Body of pancreas (tissue), 4 donors: ENCODE results near the gene MOB4.

Source experiments
- POLR2A ChIP-seq, 3 donors: fragments of 450-650 bp; IDR thresholded peaks; one replicate each; pipeline ENCODE4 v1.6.1; 2016; ENCODE audit warnings: antibody characterized with exemption in 3 of 3, mild to moderate bottlenecking in 2 of 3
- TF ChIP-seq, protein P1 (sequence below), 7 experiments: fragments of 450-650 bp in 4 of 7; fragments of 200-600 bp in 3 of 7; sonication (generic) in 3 of 7; IDR thresholded peaks; one replicate each; pipeline ENCODE4 v1.5.1; 2016 to 2019; ENCODE audit warnings: antibody characterized with exemption in 7 of 7

DNA sequence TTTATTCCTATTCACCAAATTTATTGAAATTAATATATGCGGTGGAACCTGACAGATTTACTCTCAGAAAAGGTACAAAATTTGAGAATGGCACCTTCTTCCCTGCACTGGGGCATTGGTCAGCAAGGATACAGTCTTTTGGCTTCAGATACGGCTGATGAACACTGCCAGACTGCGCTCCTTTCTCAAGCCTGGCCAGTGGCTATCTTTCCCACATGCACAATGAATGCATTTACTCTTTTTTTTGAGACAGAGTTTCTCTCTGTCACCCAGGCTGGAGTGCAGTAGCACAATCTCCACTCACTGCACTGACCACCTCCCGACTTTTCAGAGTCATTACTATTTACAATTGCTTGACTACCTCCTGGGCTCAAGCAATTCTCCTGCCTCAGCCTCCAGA lies 61.6 kb downstream of the MOB4 start:
- TF ChIP-seq, protein P1, sequence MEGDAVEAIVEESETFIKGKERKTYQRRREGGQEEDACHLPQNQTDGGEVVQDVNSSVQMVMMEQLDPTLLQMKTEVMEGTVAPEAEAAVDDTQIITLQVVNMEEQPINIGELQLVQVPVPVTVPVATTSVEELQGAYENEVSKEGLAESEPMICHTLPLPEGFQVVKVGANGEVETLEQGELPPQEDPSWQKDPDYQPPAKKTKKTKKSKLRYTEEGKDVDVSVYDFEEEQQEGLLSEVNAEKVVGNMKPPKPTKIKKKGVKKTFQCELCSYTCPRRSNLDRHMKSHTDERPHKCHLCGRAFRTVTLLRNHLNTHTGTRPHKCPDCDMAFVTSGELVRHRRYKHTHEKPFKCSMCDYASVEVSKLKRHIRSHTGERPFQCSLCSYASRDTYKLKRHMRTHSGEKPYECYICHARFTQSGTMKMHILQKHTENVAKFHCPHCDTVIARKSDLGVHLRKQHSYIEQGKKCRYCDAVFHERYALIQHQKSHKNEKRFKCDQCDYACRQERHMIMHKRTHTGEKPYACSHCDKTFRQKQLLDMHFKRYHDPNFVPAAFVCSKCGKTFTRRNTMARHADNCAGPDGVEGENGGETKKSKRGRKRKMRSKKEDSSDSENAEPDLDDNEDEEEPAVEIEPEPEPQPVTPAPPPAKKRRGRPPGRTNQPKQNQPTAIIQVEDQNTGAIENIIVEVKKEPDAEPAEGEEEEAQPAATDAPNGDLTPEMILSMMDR (IDR thresholded peaks at IDR 0.05) = no peak
- no peak for TF ChIP-seq POLR2A (IDR thresholded peaks at IDR 0.05)
